ENCODE data around the gene MTHFD1.

DNA sequence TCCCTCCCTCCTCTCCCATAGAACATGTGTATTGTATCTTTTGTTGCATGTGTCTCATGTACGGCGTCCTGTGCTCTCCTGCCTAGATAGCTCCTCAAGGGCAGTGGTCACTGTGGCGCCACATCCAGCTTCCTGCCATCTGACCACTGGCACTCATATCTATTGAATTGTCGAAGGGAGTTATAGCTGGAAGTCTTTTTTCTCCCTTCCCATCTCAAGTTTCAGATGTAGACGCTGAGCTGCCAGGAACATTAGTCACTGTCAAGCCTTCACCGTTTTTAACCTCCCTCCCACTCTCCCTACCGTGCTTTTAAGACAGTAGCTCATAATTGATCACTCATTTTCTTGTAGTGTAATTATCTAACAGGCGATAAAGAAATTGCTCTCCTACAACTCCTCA lies 33.0 kb downstream of the MTHFD1 start:
- TF ChIP-seq, protein P1, sequence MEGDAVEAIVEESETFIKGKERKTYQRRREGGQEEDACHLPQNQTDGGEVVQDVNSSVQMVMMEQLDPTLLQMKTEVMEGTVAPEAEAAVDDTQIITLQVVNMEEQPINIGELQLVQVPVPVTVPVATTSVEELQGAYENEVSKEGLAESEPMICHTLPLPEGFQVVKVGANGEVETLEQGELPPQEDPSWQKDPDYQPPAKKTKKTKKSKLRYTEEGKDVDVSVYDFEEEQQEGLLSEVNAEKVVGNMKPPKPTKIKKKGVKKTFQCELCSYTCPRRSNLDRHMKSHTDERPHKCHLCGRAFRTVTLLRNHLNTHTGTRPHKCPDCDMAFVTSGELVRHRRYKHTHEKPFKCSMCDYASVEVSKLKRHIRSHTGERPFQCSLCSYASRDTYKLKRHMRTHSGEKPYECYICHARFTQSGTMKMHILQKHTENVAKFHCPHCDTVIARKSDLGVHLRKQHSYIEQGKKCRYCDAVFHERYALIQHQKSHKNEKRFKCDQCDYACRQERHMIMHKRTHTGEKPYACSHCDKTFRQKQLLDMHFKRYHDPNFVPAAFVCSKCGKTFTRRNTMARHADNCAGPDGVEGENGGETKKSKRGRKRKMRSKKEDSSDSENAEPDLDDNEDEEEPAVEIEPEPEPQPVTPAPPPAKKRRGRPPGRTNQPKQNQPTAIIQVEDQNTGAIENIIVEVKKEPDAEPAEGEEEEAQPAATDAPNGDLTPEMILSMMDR (IDR thresholded peaks at IDR 0.05), result no peak
- no peak for TF ChIP-seq MXI1 (IDR thresholded peaks at IDR 0.05; ENCODE audit: low read depth, low read length)

Measured in SK-N-SH (cell line).